Heart left ventricle (tissue), 16 donors: ENCODE measurements around the gene ULBP3. TPM values are rescaled to one million over a fixed set of nuclear protein-coding genes. Genes with fewer than 3 reads are reported as not detected.
"Not testable (repeated sequence)": the region's sequence is repeated elsewhere in the genome, so short reads cannot be mapped to it uniquely, and the experiment has no call there.

Experiments
- ATAC-seq, 4 donors: fragments of 200-7000 bp; cut with Tn5 transposase; one replicate each; pipeline ENCODE4 v1.9.1; 2020 to 2022; ENCODE audit warnings: moderate library complexity in 4 of 4, mild to moderate bottlenecking in 3 of 4, moderate number of reproducible peaks in 1 of 4
- DNase-seq, 5 donors: peaks; one replicate each; pipeline ENCODE4 v3.0.0-alpha.2; 2020
- H3K27ac ChIP-seq, 12 donors: fragments of 200-600 bp; sonication (generic) in 4 of 12; one replicate each; pipeline versions ENCODE4 v1.5.0 to v1.8.0; 2016 to 2022; ENCODE audit warnings: mild to moderate bottlenecking in 2 of 12
- H3K27me3 ChIP-seq, 9 donors: fragments of 200-600 bp; sonication (generic) in 2 of 9; one replicate each; pipeline versions ENCODE4 v1.5.1 to v1.8.0; 2016 to 2022; ENCODE audit warnings: mild to moderate bottlenecking in 3 of 9
- H3K36me3 ChIP-seq, 9 donors: fragments of 200-600 bp; sonication (generic) in 2 of 9; one replicate each; pipeline versions ENCODE4 v1.5.0 to v1.8.0; 2018 to 2022; ENCODE audit warnings: mild to moderate bottlenecking in 2 of 9
- H3K4me1 ChIP-seq, 12 donors: fragments of 200-600 bp; sonication (generic) in 4 of 12; one replicate each; pipeline versions ENCODE4 v1.5.0 to v1.8.0; 2016 to 2022; ENCODE audit warnings: mild to moderate bottlenecking in 3 of 12
- H3K4me3 ChIP-seq, 12 donors: fragments of 200-600 bp; sonication (generic) in 4 of 12; one replicate each; pipeline versions ENCODE4 v1.5.0 to v1.8.0; 2017 to 2022; ENCODE audit warnings: mild to moderate bottlenecking in 9 of 12, moderate library complexity in 4 of 12
- H3K9me3 ChIP-seq, 12 donors: fragments of 200-600 bp; sonication (generic) in 4 of 12; one replicate each; pipeline versions ENCODE4 v1.5.0 to v1.8.0; 2016 to 2022; ENCODE audit warnings: mild to moderate bottlenecking in 1 of 12
- CTCF ChIP-seq, 12 donors: fragments of 200-600 bp; sonication (generic) in 4 of 12; IDR thresholded peaks; one replicate each; pipeline versions ENCODE4 v1.5.0 to v1.8.0; 2018 to 2022; ENCODE audit warnings: antibody characterized with exemption in 12 of 12, mild to moderate bottlenecking in 5 of 12
- POLR2A ChIP-seq, 2 donors: fragments of 450-650 bp; IDR thresholded peaks; one replicate each; pipeline ENCODE4 v1.6.1; 2017; ENCODE audit warnings: antibody characterized with exemption in 2 of 2, mild to moderate bottlenecking in 2 of 2, moderate library complexity in 2 of 2
- WGBS, 4 donors: extraction: QIAGEN DNeasy Blood & Tissue Kit in 2 of 4; methylation state at CpG; one replicate each; pipeline versions ENCODE4 v1.1.5 to v1.1.7; 2013 to 2018; 5-methylcytosine and 5-hydroxymethylcytosine counted together
- intact Hi-C, 10 donors: fragments of 100-400 bp; cut with DNase I; formaldehyde crosslinking; loops; one replicate each; pipeline versions ENCODE4 v1.11.1 to v1.14.2; 2022
- polyA plus RNA-seq, 2 donors: library from polyadenylated mRNA; stranded (reverse); fragments of 200-250 nt; gene quantifications; one replicate each; pipeline ENCODE4 v1.2.3, GENCODE V29; 2013
- total RNA-seq, 9 donors: library from RNA; depleted of rRNA in 2 of 9; stranded (reverse); fragments of >200 nt in 2 of 9; fragmentation: NEBNext Ultra II Directional in 3 of 9; extraction: Animal tissue kit (Norgen Biotek cat#: 25700) in 3 of 9; gene quantifications; one replicate each; pipeline versions ENCODE4 v1.1.0 to v1.2.4, GENCODE V29; 2016 to 2023
- donor health status: ischemic (EF 13 %, LVEDD 7.1; RV severe dilation, severe dysfunction).
- donor health status: healthy with polysubstance abuse.
- donor health status: DM: no; HTN: yes; CAD: no.
- donor health status: DM: no; HTN: no; CAD: no.
- donor health status: ischemic (EF 25% LVEDD 6.9; RV normal size, moderate dysfunction).
- donor health status: ischemic (EF 25% LVEDD 5.7; RV mildly dilated, moderate dysfunction).
- donor health status: healthy.
- donor health status: DM: yes; HTN: yes; CAD: no.
- donor health status: ischemic (EF 35%, LVEDD 5.7; RV mildly dilated, moderate dysfunction).
- donor health status: nonischemic (EF 11% LVEDD 7.7; RV severe dilation, severe dysfunction).
- donor health status: DM: yes; HTN: yes; CAD: no.
- donor health status: PGD.
- donor health status: ischemic (EF 29% LVEDD 5.4; RV normal size, mild dysfunction).
- donor health status: nonischemic (EF 23%, LVEDD 6.1; RV moderate dilation, normal function).

ULBP3 gene
- total and polyA plus RNA-seq, 11 donors: 0.72 to 3.6 (median 1.3) TPM; not detected in 1

GRCh38 chr6:150079604-150080003 lies 10.7 kb upstream of the ULBP3 start:
- Histone ChIP-seq H3K27ac (no peak overlapping the region), H3K9me3 (no peaks in the 10 kb centered on the region), H3K4me3 (no peak overlapping the region), H3K36me3 (no peaks in the 10 kb centered on the region), H3K27me3 (peaks cover 0 to 10% (median 0%) of the 10 kb centered on the region in 9 donors), H3K4me1 (no peaks in the 10 kb centered on the region)
- TF ChIP-seq POLR2A (IDR thresholded peaks at IDR 0.05): no peak
- no peak for TF ChIP-seq CTCF (IDR thresholded peaks at IDR 0.05)
- DNase-seq (no peak), ATAC-seq (no peak)
- 50 to 64% (median 60%) methylated on average over 1 to 4 of the region's 4 CpGs for WGBS, 4 donors
- intact Hi-C loops: loop anchor here (1.0 to 10.0 kb wide), 10 partner anchors 63 to 738 kb away; partner anchors contain the start of gene PPP1R14C (in 1 of the 10)

- WGBS, 4 donors: 60 to 70% (median 62%) methylated on average over 2 of the region's 2 CpGs
- Histone ChIP-seq H3K4me1 (no peaks in the 10 kb centered on the region), H3K27ac (no peak overlapping the region), H3K9me3 (no peaks in the 10 kb centered on the region), H3K4me3 (no peak overlapping the region), H3K36me3 (no peaks in the 10 kb centered on the region), H3K27me3 (peaks cover 0 to 2% (median 0%) of the 10 kb centered on the region in 9 donors)
- no peak for ATAC-seq
- intact Hi-C loops: loop anchor here in 2 of 10 donors (5.0 to 10.0 kb wide), 2 partner anchors 319 to 736 kb away; no protein-coding TSS in a partner anchor
- TF ChIP-seq POLR2A (IDR thresholded peaks at IDR 0.05) (no peak), CTCF (IDR thresholded peaks at IDR 0.05) (no peak)
- DNase-seq: no peak
These were observed 9.9 kb upstream of the ULBP3 start for GRCh38 chr6:150078788-150079187.

GRCh38 chr6:150076196-150076893 lies 7.4 kb upstream of the ULBP3 start:
- DNase-seq (no peak), ATAC-seq (no peak)
- Histone ChIP-seq H3K36me3 (no peaks in the 10 kb centered on the region), H3K4me1 (peaks cover 0 to 4% (median 0%) of the 10 kb centered on the region in 12 donors), H3K4me3 (no peak overlapping the region), H3K9me3 (no peaks in the 10 kb centered on the region), H3K27ac (no peak overlapping the region), H3K27me3 (no peaks in the 10 kb centered on the region)
- no peak for TF ChIP-seq POLR2A (IDR thresholded peaks at IDR 0.05)
- no peak for TF ChIP-seq CTCF (IDR thresholded peaks at IDR 0.05)
- 77 to 82% (median 80%) methylated on average over 8 of the region's 8 CpGs for WGBS, 4 donors
- intact Hi-C loops: loop anchor here in 2 of 10 donors (5.0 to 10.0 kb wide), 2 partner anchors 321 to 738 kb away; no protein-coding TSS in a partner anchor

- intact Hi-C loops: loop anchor here in 2 of 10 donors (5.0 to 10.0 kb wide), 2 partner anchors 322 to 740 kb away; no protein-coding TSS in a partner anchor
- Histone ChIP-seq H3K36me3 (no peaks in the 10 kb centered on the region), H3K4me1 (peaks cover 0 to 4% (median 0%) of the 10 kb centered on the region in 12 donors), H3K9me3 (no peaks in the 10 kb centered on the region), H3K27ac (no peak overlapping the region), H3K27me3 (no peaks in the 10 kb centered on the region), H3K4me3 (no peak overlapping the region)
- 64 to 78% (median 71%) methylated on average over 2 of the region's 2 CpGs for WGBS, 4 donors
- DNase-seq (no peak), ATAC-seq (no peak)
- TF ChIP-seq CTCF (IDR thresholded peaks at IDR 0.05) (no peak), POLR2A (IDR thresholded peaks at IDR 0.05) (no peak)
These were observed 6.1 kb upstream of the ULBP3 start for GRCh38 chr6:150075034-150075421.

GRCh38 chr6:150074396-150075033 lies 5.6 kb upstream of the ULBP3 start:
- DNase-seq, H3K36me3 ChIP-seq, ATAC-seq, H3K4me1 ChIP-seq, H3K4me3 ChIP-seq, H3K9me3 ChIP-seq, H3K27ac ChIP-seq, H3K27me3 ChIP-seq: not testable (repeated sequence)
- intact Hi-C loops: loop anchor here in 2 of 10 donors (5.0 to 10.0 kb wide), 2 partner anchors 323 to 740 kb away; no protein-coding TSS in a partner anchor
- 72 to 82% (median 78%) methylated on average over 4 of the region's 4 CpGs for WGBS, 4 donors
